ENCODE data around the gene SLC38A3.

DNA sequence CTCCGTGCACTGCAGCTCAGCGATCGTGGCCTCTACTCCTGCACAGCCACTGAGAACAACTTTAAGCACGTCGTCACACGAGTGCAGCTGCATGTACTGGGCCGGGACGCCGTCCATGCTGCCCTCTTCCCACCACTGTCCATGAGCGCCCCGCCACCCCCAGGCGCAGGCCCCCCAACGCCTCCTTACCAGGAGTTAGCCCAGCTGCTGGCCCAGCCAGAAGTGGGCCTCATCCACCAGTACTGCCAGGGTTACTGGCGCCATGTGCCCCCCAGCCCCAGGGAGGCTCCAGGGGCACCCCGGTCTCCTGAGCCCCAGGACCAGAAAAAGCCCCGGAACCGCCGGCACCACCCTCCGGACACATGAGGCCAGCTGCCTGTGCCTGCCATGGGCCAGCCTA lies 17.3 kb upstream of the SLC38A3 start:
- TF ChIP-seq, protein P1, sequence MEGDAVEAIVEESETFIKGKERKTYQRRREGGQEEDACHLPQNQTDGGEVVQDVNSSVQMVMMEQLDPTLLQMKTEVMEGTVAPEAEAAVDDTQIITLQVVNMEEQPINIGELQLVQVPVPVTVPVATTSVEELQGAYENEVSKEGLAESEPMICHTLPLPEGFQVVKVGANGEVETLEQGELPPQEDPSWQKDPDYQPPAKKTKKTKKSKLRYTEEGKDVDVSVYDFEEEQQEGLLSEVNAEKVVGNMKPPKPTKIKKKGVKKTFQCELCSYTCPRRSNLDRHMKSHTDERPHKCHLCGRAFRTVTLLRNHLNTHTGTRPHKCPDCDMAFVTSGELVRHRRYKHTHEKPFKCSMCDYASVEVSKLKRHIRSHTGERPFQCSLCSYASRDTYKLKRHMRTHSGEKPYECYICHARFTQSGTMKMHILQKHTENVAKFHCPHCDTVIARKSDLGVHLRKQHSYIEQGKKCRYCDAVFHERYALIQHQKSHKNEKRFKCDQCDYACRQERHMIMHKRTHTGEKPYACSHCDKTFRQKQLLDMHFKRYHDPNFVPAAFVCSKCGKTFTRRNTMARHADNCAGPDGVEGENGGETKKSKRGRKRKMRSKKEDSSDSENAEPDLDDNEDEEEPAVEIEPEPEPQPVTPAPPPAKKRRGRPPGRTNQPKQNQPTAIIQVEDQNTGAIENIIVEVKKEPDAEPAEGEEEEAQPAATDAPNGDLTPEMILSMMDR (IDR thresholded peaks at IDR 0.05), result no peak
- no peak for TF ChIP-seq POLR2A (IDR thresholded peaks at IDR 0.05)

All from Peyer's patch (tissue), 4 donors.